GM12872 (cell line): ENCODE results near the gene MCEE.

Experiments
- CTCF ChIP-seq: IDR thresholded peaks from 3 replicates; pipeline ENCODE4 v1.5.1; 2011; ENCODE audit warnings: low read depth, mild to moderate bottlenecking, low read length, moderate library complexity; ENCODE audit not compliant: insufficient read depth

The MCEE gene

GRCh38 chr2:71064754-71065621 is 65.0 kb downstream of the MCEE start:
- TF ChIP-seq CTCF = no peak

- no peak for TF ChIP-seq CTCF
These were observed 65.9 kb downstream of the MCEE start for GRCh38 chr2:71064110-71064611.

- TF ChIP-seq CTCF = no peak
These were observed 66.8 kb downstream of the MCEE start for GRCh38 chr2:71063216-71063615.

GRCh38 chr2:71060871-71061270 is 69.2 kb downstream of the MCEE start:
- TF ChIP-seq CTCF = no peak

- no peak for TF ChIP-seq CTCF
These were observed 69.8 kb downstream of the MCEE start for GRCh38 chr2:71060211-71060610.
